SU-DHL-6 (cell line): ENCODE measurements around the gene OR8K1.

Source experiments
- H2AFZ ChIP-seq: fragments of 200-600 bp; sonication (generic); 2 replicates; pipeline ENCODE4 v1.6.1; 2014; ENCODE audit warnings: low read depth, mild to moderate bottlenecking, moderate library complexity, mixed read lengths, antibody characterized with exemption, low read length; ENCODE audit not compliant: severe bottlenecking
- H3F3A ChIP-seq: fragments of 200-600 bp; shearing (Covaris generic); 2 replicates; pipeline ENCODE4 v1.6.0; 2016; ENCODE audit warnings: antibody characterized with exemption, mild to moderate bottlenecking; ENCODE audit not compliant: insufficient read depth
- H3K27ac ChIP-seq: fragments of 200-600 bp; sonication (generic); 2 replicates; pipeline ENCODE4 v1.5.1; 2016; ENCODE audit warnings: low read depth, mild to moderate bottlenecking, low read length, moderate library complexity, mixed read lengths
- H3K27me3 ChIP-seq: fragments of 200-600 bp; sonication (generic), shearing (Covaris generic); 2 replicates; pipeline ENCODE4 v1.6.0; 2014; ENCODE audit warnings: mild to moderate bottlenecking, low read length
- H3K36me3 ChIP-seq: fragments of 200-600 bp; sonication (generic); 2 replicates; pipeline ENCODE4 v1.6.1; 2014; ENCODE audit warnings: mild to moderate bottlenecking, low read length, mixed read lengths
- H3K4me2 ChIP-seq: fragments of 300-600, 200-600 bp; shearing (Covaris generic), sonication (generic); 2 replicates; pipeline ENCODE4 v1.6.0; 2014; ENCODE audit warnings: low read length, low read depth, mild to moderate bottlenecking; ENCODE audit not compliant: poor library complexity, severe bottlenecking
- H3K4me3 ChIP-seq: fragments of 200-600 bp; sonication (generic); 2 replicates; pipeline ENCODE4 v1.5.1; 2014; ENCODE audit warnings: antibody characterized with exemption, low read length, mild to moderate bottlenecking, mixed read lengths; ENCODE audit not compliant: insufficient read depth, poor library complexity, severe bottlenecking
- H3K79me2 ChIP-seq: fragments of 200-600 bp; sonication (generic); 2 replicates; pipeline ENCODE4 v1.6.1; 2014; ENCODE audit warnings: mild to moderate bottlenecking, low read length, moderate library complexity; ENCODE audit not compliant: insufficient read depth
- H3K9ac ChIP-seq: fragments of 200-600 bp; sonication (generic); 2 replicates; pipeline ENCODE4 v1.7.0; 2014; ENCODE audit warnings: mild to moderate bottlenecking, low read length
- H3K9me2 ChIP-seq: fragments of 200-600 bp; sonication (generic); replicated peaks from 2 replicates; pipeline ENCODE4 v1.6.1; 2014; ENCODE audit warnings: low read length; ENCODE audit not compliant: insufficient read depth
- H3K9me3 ChIP-seq: fragments of 200-600 bp; sonication (generic); 2 replicates; pipeline ENCODE4 v1.6.1; 2014; ENCODE audit warnings: low read length, mixed read lengths; ENCODE audit not compliant: insufficient read depth
- H4K20me1 ChIP-seq: fragments of 200-600 bp; sonication (generic); 2 replicates; pipeline ENCODE4 v1.6.1; 2014; ENCODE audit warnings: low read depth, mild to moderate bottlenecking, antibody characterized with exemption, low read length, moderate library complexity, mixed read lengths
- EZH2phosphoT487 ChIP-seq: fragments of 200-600 bp; sonication (generic), shearing (Covaris generic); conservative IDR thresholded peaks from 2 replicates; pipeline ENCODE4 v1.6.1; 2018; ENCODE audit warnings: mild to moderate bottlenecking, antibody characterized with exemption, low read length, moderate library complexity, mixed read lengths
- TF ChIP-seq, protein P1 (sequence below): fragments of 200-600 bp; sonication (generic); IDR thresholded peaks from one replicate; pipeline ENCODE4 v1.5.1; 2017; ENCODE audit warnings: antibody characterized with exemption, mild to moderate bottlenecking, low read length, moderate library complexity; ENCODE audit not compliant: insufficient read depth, poor library complexity, severe bottlenecking

The OR8K1 gene

GRCh38 chr11:56331861-56332491, 13.9 kb upstream of the OR8K1 start:
- H3K27ac ChIP-seq = no peak overlapping the region
- no peaks in the 10 kb centered on the region for H3K27me3 ChIP-seq
- H3K9me3 ChIP-seq = no peaks in the 10 kb centered on the region
- no peak overlapping the region for H3K4me2 ChIP-seq
- no peaks in the 10 kb centered on the region for H3F3A ChIP-seq
- no peak overlapping the region for H3K4me3 ChIP-seq
- H3K9me2 ChIP-seq = no peaks in the 10 kb centered on the region
- H2AFZ ChIP-seq = no peak overlapping the region
- H3K36me3 ChIP-seq = no peaks in the 10 kb centered on the region
- H3K9ac ChIP-seq = no peak overlapping the region
- TF ChIP-seq, protein P1, sequence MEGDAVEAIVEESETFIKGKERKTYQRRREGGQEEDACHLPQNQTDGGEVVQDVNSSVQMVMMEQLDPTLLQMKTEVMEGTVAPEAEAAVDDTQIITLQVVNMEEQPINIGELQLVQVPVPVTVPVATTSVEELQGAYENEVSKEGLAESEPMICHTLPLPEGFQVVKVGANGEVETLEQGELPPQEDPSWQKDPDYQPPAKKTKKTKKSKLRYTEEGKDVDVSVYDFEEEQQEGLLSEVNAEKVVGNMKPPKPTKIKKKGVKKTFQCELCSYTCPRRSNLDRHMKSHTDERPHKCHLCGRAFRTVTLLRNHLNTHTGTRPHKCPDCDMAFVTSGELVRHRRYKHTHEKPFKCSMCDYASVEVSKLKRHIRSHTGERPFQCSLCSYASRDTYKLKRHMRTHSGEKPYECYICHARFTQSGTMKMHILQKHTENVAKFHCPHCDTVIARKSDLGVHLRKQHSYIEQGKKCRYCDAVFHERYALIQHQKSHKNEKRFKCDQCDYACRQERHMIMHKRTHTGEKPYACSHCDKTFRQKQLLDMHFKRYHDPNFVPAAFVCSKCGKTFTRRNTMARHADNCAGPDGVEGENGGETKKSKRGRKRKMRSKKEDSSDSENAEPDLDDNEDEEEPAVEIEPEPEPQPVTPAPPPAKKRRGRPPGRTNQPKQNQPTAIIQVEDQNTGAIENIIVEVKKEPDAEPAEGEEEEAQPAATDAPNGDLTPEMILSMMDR = no peak
- TF ChIP-seq EZH2phosphoT487 = no peak
- H3K79me2 ChIP-seq = no peaks in the 10 kb centered on the region
- H4K20me1 ChIP-seq = no peaks in the 10 kb centered on the region

GRCh38 chr11:56333156-56333555, 12.7 kb upstream of the OR8K1 start:
- no peaks in the 10 kb centered on the region for H3K9me2 ChIP-seq
- H3K9ac ChIP-seq = no peak overlapping the region
- no peaks in the 10 kb centered on the region for H3F3A ChIP-seq
- H3K79me2 ChIP-seq = no peaks in the 10 kb centered on the region
- H3K36me3 ChIP-seq = no peaks in the 10 kb centered on the region
- H3K4me3 ChIP-seq = no peak overlapping the region
- no peak overlapping the region for H3K4me2 ChIP-seq
- no peak overlapping the region for H2AFZ ChIP-seq
- no peak overlapping the region for H3K27ac ChIP-seq
- H3K9me3 ChIP-seq = no peaks in the 10 kb centered on the region
- no peaks in the 10 kb centered on the region for H4K20me1 ChIP-seq
- no peak for TF ChIP-seq EZH2phosphoT487
- TF ChIP-seq, protein P1 = no peak
- no peaks in the 10 kb centered on the region for H3K27me3 ChIP-seq

DNA sequence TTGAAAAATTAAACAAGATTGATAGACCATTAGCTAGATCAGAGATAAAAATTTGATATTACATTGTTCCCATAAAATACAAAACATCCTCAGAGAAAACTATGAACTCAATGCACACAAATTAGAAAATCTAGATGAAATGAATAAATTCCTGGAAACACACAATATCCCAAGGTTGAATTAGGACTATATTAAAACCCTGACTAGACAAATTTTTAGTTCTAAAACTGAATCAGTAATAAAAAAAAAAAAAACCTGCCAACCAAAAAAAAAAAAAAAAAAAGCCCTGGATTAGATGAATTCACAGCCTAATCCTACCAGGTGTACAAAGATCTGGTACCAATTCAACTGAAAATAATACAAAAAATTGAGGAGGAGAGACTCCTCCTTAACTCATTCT, 5.5 kb upstream of the OR8K1 start:
- Histone ChIP-seq H3K4me3 (no peak overlapping the region), H3F3A (no peaks in the 10 kb centered on the region), H3K27me3 (no peaks in the 10 kb centered on the region), H3K79me2 (no peaks in the 10 kb centered on the region), H3K9ac (no peak overlapping the region), H2AFZ (no peak overlapping the region), H4K20me1 (no peaks in the 10 kb centered on the region), H3K9me3 (no peaks in the 10 kb centered on the region), H3K9me2 (no peaks in the 10 kb centered on the region), H3K36me3 (no peaks in the 10 kb centered on the region), H3K27ac (no peak overlapping the region), H3K4me2 (no peak overlapping the region)
- TF ChIP-seq, protein P1 = no peak
- TF ChIP-seq EZH2phosphoT487 = no peak
